ENCODE data around the gene MSRB3.
"Not testable (repeated sequence)": the region's sequence is repeated elsewhere in the genome, so short reads cannot be mapped to it uniquely, and the experiment has no call there.

Gene MSRB3

GRCh38 chr12:65279369-65280112 lies 1.1 kb downstream of the MSRB3 start:
- TF ChIP-seq CTCF (IDR thresholded peaks at IDR 0.05): no peak
- H3K27ac Mint-ChIP-seq: no peak overlapping the region
- H3K4me3 Mint-ChIP-seq: peak overlapping the region; percentile 81
- H3K36me3 Mint-ChIP-seq (ENCODE audit: low read depth): no peaks in the 10 kb centered on the region
- no peak for DNase-seq
- H3K27me3 Mint-ChIP-seq (ENCODE audit: low read depth, poor library complexity): peaks cover 11% of the 10 kb centered on the region
- H3K9me3 Mint-ChIP-seq: no peaks in the 10 kb centered on the region
- H3K4me1 Mint-ChIP-seq: peaks cover 19% of the 10 kb centered on the region

- Mint-ChIP-seq H3K27me3 (ENCODE audit: low read depth, poor library complexity) (peaks cover 11% of the 10 kb centered on the region), H3K36me3 (ENCODE audit: low read depth) (no peaks in the 10 kb centered on the region), H3K9me3 (no peaks in the 10 kb centered on the region), H3K27ac (no peak overlapping the region), H3K4me3 (peak overlapping the region; percentile 81), H3K4me1 (peaks cover 19% of the 10 kb centered on the region)
- DNase-seq: no peak
- TF ChIP-seq CTCF (IDR thresholded peaks at IDR 0.05): no peak
Measured at GRCh38 chr12:65280306-65280705, 1.8 kb downstream of the MSRB3 start.

DNA sequence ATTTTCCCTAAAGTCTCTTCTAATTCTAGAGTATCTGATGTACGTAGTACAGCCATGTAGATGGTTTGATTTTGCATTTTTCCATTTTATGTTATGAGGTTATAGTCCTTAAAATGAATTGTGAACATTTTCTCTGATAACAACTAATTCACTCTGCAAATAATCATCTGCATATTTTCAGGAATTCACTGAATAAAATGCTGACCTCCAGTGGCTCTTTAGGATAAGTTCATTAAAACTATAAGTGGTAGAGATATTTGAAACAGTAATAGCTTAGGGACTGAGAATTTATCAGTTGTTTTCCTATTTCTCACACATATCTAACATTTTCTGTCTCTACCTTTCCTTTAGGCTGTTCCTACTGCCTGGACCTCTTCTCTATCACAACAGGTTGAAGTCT lies 4.4 kb downstream of the MSRB3 start:
- Mint-ChIP-seq H3K4me3 (no peak overlapping the region), H3K27ac (no peak overlapping the region), H3K36me3 (ENCODE audit: low read depth) (no peaks in the 10 kb centered on the region), H3K27me3 (ENCODE audit: low read depth, poor library complexity) (peaks cover 8% of the 10 kb centered on the region), H3K4me1 (peaks cover 15% of the 10 kb centered on the region), H3K9me3 (no peaks in the 10 kb centered on the region)
- TF ChIP-seq CTCF (IDR thresholded peaks at IDR 0.05): no peak
- no peak for DNase-seq

GRCh38 chr12:65285532-65285931 lies 7.0 kb downstream of the MSRB3 start:
- not testable (repeated sequence) for H3K9me3 Mint-ChIP-seq; H3K27me3 Mint-ChIP-seq (ENCODE audit: low read depth, poor library complexity); DNase-seq; H3K4me1 Mint-ChIP-seq; H3K4me3 Mint-ChIP-seq; H3K36me3 Mint-ChIP-seq (ENCODE audit: low read depth)
- H3K27ac Mint-ChIP-seq: peak overlapping the region; percentile 62

- Mint-ChIP-seq H3K9me3 (no peaks in the 10 kb centered on the region), H3K4me3 (no peak overlapping the region), H3K27ac (no peak overlapping the region), H3K27me3 (ENCODE audit: low read depth, poor library complexity) (no peaks in the 10 kb centered on the region), H3K36me3 (ENCODE audit: low read depth) (no peaks in the 10 kb centered on the region), H3K4me1 (no peaks in the 10 kb centered on the region)
- no peak for TF ChIP-seq CTCF (IDR thresholded peaks at IDR 0.05)
- DNase-seq: no peak
Measured at GRCh38 chr12:65287426-65287825, 8.9 kb downstream of the MSRB3 start.

DNA sequence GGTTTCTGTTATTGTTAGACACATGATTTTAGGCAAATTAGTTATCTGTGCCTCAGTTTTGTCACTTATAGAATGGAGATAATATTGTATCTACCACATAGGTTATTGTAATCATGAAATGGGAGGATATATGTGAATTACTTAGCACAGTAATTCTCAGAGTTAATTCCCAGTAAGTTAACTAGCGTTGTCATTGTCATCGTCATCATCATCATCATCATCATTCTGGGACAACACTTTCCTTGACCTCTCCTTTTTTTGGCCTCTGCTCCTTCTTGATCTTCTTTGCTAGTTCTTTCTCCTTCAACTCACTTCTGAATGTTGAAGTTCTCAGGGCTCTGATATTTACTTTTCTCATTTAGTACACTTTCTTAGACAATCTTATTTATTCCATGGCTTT lies 13.8 kb downstream of the MSRB3 start:
- no peak for DNase-seq
- Mint-ChIP-seq H3K4me1 (no peaks in the 10 kb centered on the region), H3K4me3 (no peak overlapping the region), H3K36me3 (ENCODE audit: low read depth) (peaks cover 5% of the 10 kb centered on the region), H3K27ac (no peak overlapping the region), H3K27me3 (ENCODE audit: low read depth, poor library complexity) (no peaks in the 10 kb centered on the region), H3K9me3 (no peaks in the 10 kb centered on the region)
- TF ChIP-seq CTCF (IDR thresholded peaks at IDR 0.05): no peak

Measured in nephron progenitor cell (in vitro differentiated cells).